Psoas muscle (tissue), 8 donors: ENCODE measurements around the gene EBF3. TPM values are rescaled to one million over a fixed set of nuclear protein-coding genes. Genes with fewer than 3 reads are reported as not detected.

Experiments used
- ATAC-seq, 4 donors: fragments of 200-7000 bp; cut with Tn5 transposase; one replicate each; pipeline ENCODE4 v1.9.1; 2020; ENCODE audit warnings: moderate library complexity in 3 of 4, mild to moderate bottlenecking in 2 of 4
- DNase-seq, 2 donors: peaks; one replicate each; pipeline ENCODE4 v3.0.0-alpha.2; 2020
- H3K27ac ChIP-seq: fragments of 200-600 bp; one replicate; pipeline ENCODE4 v1.8.0; 2022
- H3K27me3 ChIP-seq, 3 donors: fragments of 200-600 bp in 1 of 3; one replicate each; pipeline versions ENCODE4 v1.6.1 to v1.8.0; 2013 to 2022; ENCODE audit warnings: low read length in 2 of 3, mild to moderate bottlenecking in 2 of 3, moderate library complexity in 1 of 3; ENCODE audit not compliant: insufficient read depth in 3 of 3
- H3K36me3 ChIP-seq, 2 donors: fragments of 200-600 bp in 1 of 2; one replicate each; pipeline versions ENCODE4 v1.6.1 to v1.8.0; 2013 to 2022; ENCODE audit warnings: low read depth in 1 of 2, mild to moderate bottlenecking in 1 of 2, moderate library complexity in 1 of 2; ENCODE audit not compliant: insufficient read depth in 1 of 2
- H3K4me1 ChIP-seq: fragments of 200-600 bp; one replicate; pipeline ENCODE4 v1.8.0; 2022
- H3K4me3 ChIP-seq: fragments of 200-600 bp; one replicate; pipeline ENCODE4 v1.8.0; 2022; ENCODE audit warnings: mild to moderate bottlenecking
- H3K9me3 ChIP-seq: fragments of 200-600 bp; one replicate; pipeline ENCODE4 v1.8.0; 2022
- CTCF ChIP-seq: fragments of 200-600 bp; IDR thresholded peaks from one replicate; pipeline ENCODE4 v1.8.0; 2022; ENCODE audit warnings: antibody characterized with exemption
- whole genome bisulfite sequencing, 3 donors: extraction: QIAGEN DNeasy Blood & Tissue Kit; methylation state at CpG; one replicate each; pipeline versions ENCODE4 v1.1.6 to v1.1.7; 2013; 5-methylcytosine and 5-hydroxymethylcytosine counted together
- intact Hi-C, 2 donors: fragments of 100-400 bp; cut with DNase I; formaldehyde crosslinking; loops; one replicate each; pipeline versions ENCODE4 v1.11.0 to v1.14.2; 2022
- polyA plus RNA-seq, 3 donors: library from polyadenylated mRNA; stranded (reverse); fragments of 200-250 nt; gene quantifications; one replicate each; pipeline ENCODE4 v1.2.3, GENCODE V29; 2013
- total RNA-seq, 4 donors: library from RNA; stranded (reverse); fragmentation: NEBNext Ultra II Directional in 2 of 4; extraction: Animal tissue kit (Norgen Biotek cat#: 25700) in 2 of 4; gene quantifications; one replicate each; pipeline versions ENCODE4 v1.2.1 to v1.2.4, GENCODE V29; 2021 to 2023
- donor health status: healthy with polysubstance abuse.
- donor health status: DM: no; HTN: no; CAD: no; lungs with moderate emphysema.
- donor health status: Bipolar disorder and iron deficiency.
- donor health status: healthy.
- donor health status: DM: yes; HTN: yes; CAD: no.
- donor health status: DM: no; HTN: no; CAD: no.
- donor health status: DM: no; HTN: no; CAD: no.
- donor health status: DM: yes; HTN: yes; CAD: no.

EBF3 gene
- total and polyA plus RNA-seq, 7 donors, result 3.2 to 10.1 (median 5.2) TPM

GRCh38 chr10:129855836-129856563, 108.1 kb downstream of the EBF3 start:
- intact Hi-C loops, result no loop called here
- no peak overlapping the region for H3K4me3 ChIP-seq

GRCh38 chr10:129854796-129855705, 109.0 kb downstream of the EBF3 start:
- WGBS, 3 donors, result 65 to 70% (median 67%) methylated on average over 31 of the region's 31 CpGs
- H3K36me3 ChIP-seq, result peaks cover 0 to 6% of the 10 kb centered on the region in 2 donors
- no peaks in the 10 kb centered on the region for H3K9me3 ChIP-seq
- H3K4me1 ChIP-seq, result no peaks in the 10 kb centered on the region
- no peak overlapping the region for H3K27ac ChIP-seq
- intact Hi-C loops, result no loop called here
- no peak overlapping the region for H3K4me3 ChIP-seq
- DNase-seq (no peak), ATAC-seq (peak in 2 of 4 donors; percentile 58 to 60)
- no peak for TF ChIP-seq CTCF
- no peaks in the 10 kb centered on the region for H3K27me3 ChIP-seq

More at GRCh38 chr10:129855836-129856563, 108.1 kb downstream of the EBF3 start:
- H3K36me3 ChIP-seq, result peaks cover 0 to 6% of the 10 kb centered on the region in 2 donors
- ATAC-seq (no peak), DNase-seq (no peak)
- H3K4me1 ChIP-seq, result no peaks in the 10 kb centered on the region
- TF ChIP-seq CTCF, result no peak
- 64 to 84% (median 67%) methylated on average over 7 of the region's 7 CpGs for WGBS, 3 donors
- H3K27ac ChIP-seq, result no peak overlapping the region
- H3K9me3 ChIP-seq, result no peaks in the 10 kb centered on the region
- no peaks in the 10 kb centered on the region for H3K27me3 ChIP-seq

- H3K27me3 ChIP-seq, result no peaks in the 10 kb centered on the region
- intact Hi-C loops, result no loop called here
- no peak overlapping the region for H3K27ac ChIP-seq
- H3K36me3 ChIP-seq, result no peaks in the 10 kb centered on the region
- WGBS, 3 donors, result 86 to 91% (median 88%) methylated on average over 10 of the region's 10 CpGs
- ATAC-seq, result no peak
- no peak for DNase-seq
- H3K4me3 ChIP-seq, result no peak overlapping the region
- no peak for TF ChIP-seq CTCF
- no peaks in the 10 kb centered on the region for H3K4me1 ChIP-seq
- no peaks in the 10 kb centered on the region for H3K9me3 ChIP-seq
Observed at GRCh38 chr10:129854158-129854557, 109.9 kb downstream of the EBF3 start.

- WGBS, 3 donors, result 63 to 73% (median 63%) methylated on average over 2 of the region's 2 CpGs
Observed at GRCh38 chr10:129853562-129853903, 110.5 kb downstream of the EBF3 start.

More at GRCh38 chr10:129853562-129853903, 110.5 kb downstream of the EBF3 start:
- Histone ChIP-seq H3K4me1 (no peaks in the 10 kb centered on the region), H3K36me3 (no peaks in the 10 kb centered on the region), H3K9me3 (no peaks in the 10 kb centered on the region), H3K27ac (no peak overlapping the region), H3K27me3 (no peaks in the 10 kb centered on the region), H3K4me3 (no peak overlapping the region)
- TF ChIP-seq CTCF, result peak; percentile 21
- ATAC-seq (no peak), DNase-seq (no peak)
- intact Hi-C loops, result no loop called here
